Pancreas (tissue), 10 donors: ENCODE data around the gene USB1. TPM values are rescaled to one million over a fixed set of nuclear protein-coding genes. Genes with fewer than 3 reads are reported as not detected.

Experiments used
- ATAC-seq, 4 donors: fragments of 200-7000 bp; cut with Tn5 transposase; one replicate each; pipeline versions ENCODE4 v1.8.0 to v1.9.1; 2020; ENCODE audit warnings: mild to moderate bottlenecking in 4 of 4, moderate library complexity in 4 of 4
- DNase-seq, 6 donors: peaks; one replicate each; pipeline ENCODE4 v3.0.0-alpha.2; 2020
- FAIRE-seq: peaks from 2 replicates; lab custom pipeline; 2012; peaks lifted over from hg19 to GRCh38; lab: Jason Lieb, UNC
- H3K27ac ChIP-seq, 4 donors: fragments of 200-600 bp; sonication (generic); 1 replicate in 3 of 4; 2 replicates in 1 of 4; pipeline versions ENCODE4 v1.5.0 to v1.8.0; 2020
- H3K27me3 ChIP-seq, 4 donors: fragments of 200-600 bp; one replicate each; pipeline ENCODE4 v1.8.0; 2021
- H3K36me3 ChIP-seq, 3 donors: fragments of 200-600 bp; sonication (generic) in 1 of 3; one replicate each; pipeline versions ENCODE4 v1.5.0 to v1.8.0; 2020 to 2021
- H3K4me1 ChIP-seq, 3 donors: fragments of 200-600 bp; one replicate each; pipeline ENCODE4 v1.8.0; 2021
- H3K4me3 ChIP-seq, 4 donors: fragments of 200-600 bp; sonication (generic) in 2 of 4; one replicate each; pipeline versions ENCODE4 v1.5.0 to v1.8.0; 2020 to 2021
- H3K9me3 ChIP-seq, 4 donors: fragments of 200-600 bp; one replicate each; pipeline ENCODE4 v1.8.0; 2021
- WGBS, 2 donors: extraction: QIAGEN DNeasy Blood & Tissue Kit; methylation state at CpG; one replicate each; pipeline ENCODE4 v1.1.7; 2013; 5-methylcytosine and 5-hydroxymethylcytosine counted together
- intact Hi-C, 3 donors: fragments of 100-400 bp; cut with DNase I; formaldehyde crosslinking; loops; one replicate each; pipeline versions ENCODE4 v1.11.1 to v1.14.2; 2022
- polyA plus RNA-seq, 2 donors: library from polyadenylated mRNA; stranded (reverse); fragments of 200-250 nt; gene quantifications; one replicate each; pipeline ENCODE4 v1.2.3, GENCODE V29; 2013
- total RNA-seq, 6 donors: library from RNA; stranded (reverse); fragmentation: NEBNext Ultra II Directional in 4 of 6; extraction: Animal tissue kit (Norgen Biotek cat#: 25700) in 4 of 6; gene quantifications; one replicate each; pipeline versions ENCODE4 v1.2.1 to v1.2.4, GENCODE V29; 2021 to 2023
- TF ChIP-seq, protein P1 (sequence below), 4 donors: fragments of 200-600 bp; sonication (generic) in 3 of 4; IDR thresholded peaks; one replicate each; pipeline versions ENCODE4 v1.5.0 to v1.8.0; 2021; ENCODE audit warnings: antibody characterized with exemption in 4 of 4
- donor health status: healthy with polysubstance abuse.
- donor health status: DM: no; HTN: no; CAD: no; lungs with moderate emphysema.
- donor health status: DM: no; HTN: no; CAD: no.
- donor health status: control.
- donor health status: control.
- donor health status: Bipolar disorder and iron deficiency.
- donor health status: DM: yes; HTN: yes; CAD: no.
- donor health status: DM: no; HTN: no; CAD: no.
- donor health status: DM: no; HTN: no; CAD: no.
- donor health status: DM: yes; HTN: yes; CAD: no.

Gene USB1
- total and polyA plus RNA-seq, 8 donors: 13.5 to 23.6 (median 17.7) TPM

DNA sequence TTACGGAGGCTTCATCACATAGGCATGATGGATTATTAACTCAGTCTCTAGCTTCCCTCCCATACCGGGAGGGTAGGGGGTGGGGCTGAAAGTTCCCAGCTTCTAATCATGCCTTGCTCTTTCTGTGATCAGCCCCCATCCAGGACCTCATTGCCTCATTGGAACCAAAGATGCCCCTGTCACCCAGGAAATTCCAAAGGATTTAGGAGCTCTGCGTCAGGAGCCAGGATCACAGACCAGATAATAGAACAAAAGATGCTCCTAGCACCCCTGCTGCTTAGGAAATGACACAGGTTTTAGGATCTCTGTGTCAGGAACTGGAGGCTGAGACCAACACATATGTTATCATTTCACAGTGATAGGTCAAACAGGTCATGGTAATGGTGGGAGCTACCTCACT lies 9.7 kb downstream of the USB1 start:
- no peaks in the 10 kb centered on the region for H3K4me1 ChIP-seq
- no peaks in the 10 kb centered on the region for H3K9me3 ChIP-seq
- no peaks in the 10 kb centered on the region for H3K27me3 ChIP-seq
- intact Hi-C loops: loop anchor here in 1 of 3 donors (10.0 kb wide), 1 partner anchor 436 kb away; no protein-coding TSS in a partner anchor
- ATAC-seq: no peak
- no peak for FAIRE-seq
- no peak overlapping the region for H3K4me3 ChIP-seq
- peaks cover 0 to 16% (median 3%) of the 10 kb centered on the region in 3 donors for H3K36me3 ChIP-seq
- 64 to 82% methylated on average over 3 of the region's 3 CpGs for WGBS, 2 donors
- no peak overlapping the region for H3K27ac ChIP-seq
- TF ChIP-seq, protein P1, sequence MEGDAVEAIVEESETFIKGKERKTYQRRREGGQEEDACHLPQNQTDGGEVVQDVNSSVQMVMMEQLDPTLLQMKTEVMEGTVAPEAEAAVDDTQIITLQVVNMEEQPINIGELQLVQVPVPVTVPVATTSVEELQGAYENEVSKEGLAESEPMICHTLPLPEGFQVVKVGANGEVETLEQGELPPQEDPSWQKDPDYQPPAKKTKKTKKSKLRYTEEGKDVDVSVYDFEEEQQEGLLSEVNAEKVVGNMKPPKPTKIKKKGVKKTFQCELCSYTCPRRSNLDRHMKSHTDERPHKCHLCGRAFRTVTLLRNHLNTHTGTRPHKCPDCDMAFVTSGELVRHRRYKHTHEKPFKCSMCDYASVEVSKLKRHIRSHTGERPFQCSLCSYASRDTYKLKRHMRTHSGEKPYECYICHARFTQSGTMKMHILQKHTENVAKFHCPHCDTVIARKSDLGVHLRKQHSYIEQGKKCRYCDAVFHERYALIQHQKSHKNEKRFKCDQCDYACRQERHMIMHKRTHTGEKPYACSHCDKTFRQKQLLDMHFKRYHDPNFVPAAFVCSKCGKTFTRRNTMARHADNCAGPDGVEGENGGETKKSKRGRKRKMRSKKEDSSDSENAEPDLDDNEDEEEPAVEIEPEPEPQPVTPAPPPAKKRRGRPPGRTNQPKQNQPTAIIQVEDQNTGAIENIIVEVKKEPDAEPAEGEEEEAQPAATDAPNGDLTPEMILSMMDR (IDR thresholded peaks at IDR 0.05): no peak
- no peak for DNase-seq

DNA sequence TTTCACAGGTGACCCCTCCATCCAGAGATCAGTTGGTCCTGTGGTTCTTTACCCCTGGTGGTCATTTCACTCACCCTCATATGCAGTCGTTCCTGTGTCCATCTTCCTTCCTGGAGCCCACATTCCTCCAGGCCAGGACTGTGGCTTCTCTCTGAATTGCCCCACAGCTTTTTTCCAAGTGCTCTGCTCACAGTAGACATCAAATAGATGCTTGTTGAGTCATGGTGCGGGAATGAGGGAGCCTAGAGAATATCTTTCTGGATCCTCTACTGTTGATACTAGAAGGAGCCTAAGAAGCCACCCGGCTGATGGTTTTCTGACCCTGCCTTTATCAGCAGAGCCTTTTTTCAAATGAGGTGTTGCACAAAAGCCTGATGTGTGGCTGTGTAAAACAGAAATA lies 10.4 kb downstream of the USB1 start:
- 82 to 85% methylated on average over 3 of the region's 3 CpGs for WGBS, 2 donors
- no peak for DNase-seq
- Histone ChIP-seq H3K27ac (no peak overlapping the region), H3K27me3 (no peaks in the 10 kb centered on the region), H3K4me1 (no peaks in the 10 kb centered on the region), H3K9me3 (no peaks in the 10 kb centered on the region), H3K36me3 (peaks cover 0 to 16% (median 3%) of the 10 kb centered on the region in 3 donors), H3K4me3 (no peak overlapping the region)
- intact Hi-C loops: loop anchor here in 1 of 3 donors (10.0 kb wide), 1 partner anchor 437 kb away; no protein-coding TSS in a partner anchor
- TF ChIP-seq, protein P1 (IDR thresholded peaks at IDR 0.05): no peak
- FAIRE-seq: no peak
- ATAC-seq: no peak

DNA sequence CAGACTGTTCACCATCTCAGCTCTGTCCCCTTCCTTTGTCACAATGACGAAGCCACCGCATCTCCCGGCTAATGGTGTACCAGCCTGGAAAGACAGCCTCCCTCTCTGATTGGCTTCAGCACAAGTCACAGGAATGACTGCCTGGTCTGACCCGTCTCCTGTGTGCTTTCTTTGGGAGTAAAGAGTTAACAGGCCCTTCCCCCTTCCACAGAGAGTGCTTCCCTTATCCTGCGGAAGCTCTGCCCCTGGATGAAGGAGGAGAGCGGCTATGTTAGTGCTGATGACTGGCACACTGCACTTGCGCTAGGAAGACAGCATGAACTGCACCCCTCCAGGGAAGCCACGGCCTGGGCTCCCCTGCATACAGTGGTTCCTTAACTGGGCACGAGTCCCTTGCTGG lies 11.3 kb downstream of the USB1 start:
- Histone ChIP-seq H3K27me3 (no peaks in the 10 kb centered on the region), H3K27ac (no peak overlapping the region), H3K36me3 (peaks cover 0 to 16% (median 3%) of the 10 kb centered on the region in 3 donors), H3K9me3 (no peaks in the 10 kb centered on the region), H3K4me3 (no peak overlapping the region), H3K4me1 (no peaks in the 10 kb centered on the region)
- 85 to 87% methylated on average over 9 of the region's 9 CpGs for WGBS, 2 donors
- intact Hi-C loops: loop anchor here in 1 of 3 donors (10.0 kb wide), 1 partner anchor 438 kb away; no protein-coding TSS in a partner anchor
- FAIRE-seq (no peak), ATAC-seq (no peak), DNase-seq (peak in 1 of 6 donors; percentile 29)
- TF ChIP-seq, protein P1 (IDR thresholded peaks at IDR 0.05): no peak

DNA sequence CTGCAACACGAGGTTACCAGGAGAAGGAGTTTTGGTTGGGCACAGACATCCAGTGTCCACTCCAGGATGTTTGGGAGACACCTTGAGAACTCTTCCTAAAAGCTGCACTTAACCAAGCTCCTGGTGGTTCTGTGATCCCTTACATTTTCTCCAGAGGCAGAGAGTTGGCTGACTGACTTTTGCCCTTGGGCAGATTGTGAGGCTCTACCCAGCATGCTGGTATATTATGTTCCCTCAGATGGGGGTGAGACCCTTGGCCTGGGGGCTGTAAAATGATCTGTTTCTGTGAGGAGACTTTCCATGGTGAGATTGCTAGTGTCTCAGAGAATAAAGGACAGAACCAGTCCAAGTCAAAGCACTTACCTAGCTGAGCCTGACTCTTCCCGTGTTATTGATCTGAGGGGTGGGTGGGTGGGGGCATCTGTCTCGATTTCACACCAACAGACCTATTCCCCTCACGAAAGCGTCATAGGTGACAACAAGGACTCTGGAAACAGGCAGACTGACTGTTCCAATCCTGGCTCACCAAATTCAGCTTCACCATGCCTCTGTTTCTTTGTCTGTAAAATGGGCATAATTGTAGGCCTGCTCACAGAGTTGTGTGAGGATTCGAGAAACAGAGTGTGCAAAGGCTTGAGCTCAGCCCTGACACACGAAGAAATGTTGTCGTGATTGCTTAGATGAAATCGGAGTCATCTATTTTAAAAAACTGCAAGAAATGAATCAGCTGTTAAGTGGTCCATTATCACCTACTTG lies 12.2 kb downstream of the USB1 start:
- H3K27ac ChIP-seq: no peak overlapping the region
- H3K36me3 ChIP-seq: peaks cover 0 to 16% (median 5%) of the 10 kb centered on the region in 3 donors
- no peaks in the 10 kb centered on the region for H3K4me1 ChIP-seq
- intact Hi-C loops: loop anchor here in 1 of 3 donors (10.0 kb wide), 1 partner anchor 439 kb away; no protein-coding TSS in a partner anchor
- H3K27me3 ChIP-seq: no peaks in the 10 kb centered on the region
- ATAC-seq: no peak
- TF ChIP-seq, protein P1 (IDR thresholded peaks at IDR 0.05): no peak
- H3K4me3 ChIP-seq: no peak overlapping the region
- H3K9me3 ChIP-seq: no peaks in the 10 kb centered on the region
- no peak for DNase-seq
- no peak for FAIRE-seq
- 88 to 90% methylated on average over 9 of the region's 9 CpGs for WGBS, 2 donors
